Muscle layer of duodenum (tissue), 2 donors: Measurements from ENCODE around the gene NECTIN1.

Source experiments
- H3K27ac ChIP-seq: one replicate; pipeline ENCODE4 v1.7.0; 2013; ENCODE audit warnings: mild to moderate bottlenecking, low read length
- H3K27me3 ChIP-seq: one replicate; pipeline ENCODE4 v1.7.0; 2013; ENCODE audit warnings: low read depth, mild to moderate bottlenecking, control low read depth, low read length
- H3K36me3 ChIP-seq, 2 donors: one replicate each; pipeline ENCODE4 v1.7.0; 2013; ENCODE audit warnings: low read length in 2 of 2, control low read depth in 1 of 2, mild to moderate bottlenecking in 1 of 2; ENCODE audit not compliant: insufficient read depth in 2 of 2, control insufficient read depth in 1 of 2
- H3K4me1 ChIP-seq, 2 donors: one replicate each; pipeline ENCODE4 v1.7.0; 2013; ENCODE audit warnings: low read length in 2 of 2, mild to moderate bottlenecking in 2 of 2, control low read depth in 1 of 2, moderate library complexity in 1 of 2; ENCODE audit not compliant: insufficient read depth in 2 of 2, control insufficient read depth in 1 of 2
- H3K4me3 ChIP-seq, 2 donors: one replicate each; pipeline ENCODE4 v1.7.0; 2013; ENCODE audit warnings: low read length in 2 of 2, low read depth in 1 of 2, mild to moderate bottlenecking in 1 of 2
- H3K9me3 ChIP-seq, 2 donors: one replicate each; pipeline ENCODE4 v1.7.0; 2013; ENCODE audit warnings: low read length in 2 of 2, control low read depth in 1 of 2, mild to moderate bottlenecking in 1 of 2; ENCODE audit not compliant: control insufficient read depth in 1 of 2
- donor health status: healthy.

The NECTIN1 gene

DNA sequence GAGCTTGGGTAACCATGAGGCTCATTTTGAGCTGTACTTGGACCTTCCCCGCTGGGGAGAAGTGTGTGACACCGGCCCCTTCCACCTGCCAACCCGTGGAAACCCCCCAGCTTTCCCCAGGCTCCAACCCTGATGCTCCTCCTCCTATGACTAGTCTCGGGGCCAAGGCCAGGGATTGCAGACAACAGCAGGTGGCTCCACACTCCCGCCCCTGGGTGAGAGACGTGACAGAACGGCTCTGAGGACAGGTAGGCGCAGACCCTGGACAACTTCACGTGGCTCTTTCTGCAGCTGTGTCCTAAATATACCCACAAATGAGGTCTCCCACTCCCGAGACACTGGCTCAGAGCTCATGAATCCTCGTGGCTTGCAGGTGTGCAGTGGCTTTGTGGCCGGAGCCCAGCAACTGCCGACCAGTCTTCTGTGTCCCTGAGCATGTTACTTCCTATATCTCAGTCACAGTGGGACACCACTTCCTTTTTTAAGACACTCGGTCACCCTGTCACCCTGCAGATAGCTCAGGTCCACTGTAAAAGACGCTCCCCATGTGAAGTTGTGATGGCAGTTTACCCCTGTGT, 55.2 kb downstream of the NECTIN1 start:
- H3K27me3 ChIP-seq = no peaks in the 10 kb centered on the region
- peaks cover 0 to 22% of the 10 kb centered on the region in 2 donors for H3K4me1 ChIP-seq
- no peak overlapping the region for H3K4me3 ChIP-seq
- peaks cover 10 to 12% of the 10 kb centered on the region in 2 donors for H3K36me3 ChIP-seq
- no peak overlapping the region for H3K27ac ChIP-seq
- no peaks in the 10 kb centered on the region for H3K9me3 ChIP-seq

- no peak overlapping the region for H3K27ac ChIP-seq
- no peaks in the 10 kb centered on the region for H3K9me3 ChIP-seq
- H3K4me1 ChIP-seq = peaks cover 0 to 22% of the 10 kb centered on the region in 2 donors
- H3K27me3 ChIP-seq = no peaks in the 10 kb centered on the region
- peaks cover 10 to 12% of the 10 kb centered on the region in 2 donors for H3K36me3 ChIP-seq
- H3K4me3 ChIP-seq = no peak overlapping the region
These were observed 55.8 kb downstream of the NECTIN1 start for GRCh38 chr11:119673052-119673758.

- Histone ChIP-seq H3K27ac (no peak overlapping the region), H3K36me3 (peaks cover 5 to 7% of the 10 kb centered on the region in 2 donors)
These were observed 56.4 kb downstream of the NECTIN1 start for GRCh38 chr11:119672597-119672996.

GRCh38 chr11:119671561-119672015, 57.4 kb downstream of the NECTIN1 start:
- peaks cover 0 to 22% of the 10 kb centered on the region in 2 donors for H3K4me1 ChIP-seq
- H3K27ac ChIP-seq = no peak overlapping the region
- H3K36me3 ChIP-seq = peaks cover 0 to 4% of the 10 kb centered on the region in 2 donors
- peak overlapping the region in 1 of 2 donors; percentile 8 for H3K4me3 ChIP-seq
- no peaks in the 10 kb centered on the region for H3K27me3 ChIP-seq
- H3K9me3 ChIP-seq = no peaks in the 10 kb centered on the region

More at GRCh38 chr11:119672597-119672996, 56.4 kb downstream of the NECTIN1 start:
- H3K4me1 ChIP-seq = peaks cover 0 to 22% of the 10 kb centered on the region in 2 donors
- H3K27me3 ChIP-seq = no peaks in the 10 kb centered on the region
- no peaks in the 10 kb centered on the region for H3K9me3 ChIP-seq
- no peak overlapping the region for H3K4me3 ChIP-seq

DNA sequence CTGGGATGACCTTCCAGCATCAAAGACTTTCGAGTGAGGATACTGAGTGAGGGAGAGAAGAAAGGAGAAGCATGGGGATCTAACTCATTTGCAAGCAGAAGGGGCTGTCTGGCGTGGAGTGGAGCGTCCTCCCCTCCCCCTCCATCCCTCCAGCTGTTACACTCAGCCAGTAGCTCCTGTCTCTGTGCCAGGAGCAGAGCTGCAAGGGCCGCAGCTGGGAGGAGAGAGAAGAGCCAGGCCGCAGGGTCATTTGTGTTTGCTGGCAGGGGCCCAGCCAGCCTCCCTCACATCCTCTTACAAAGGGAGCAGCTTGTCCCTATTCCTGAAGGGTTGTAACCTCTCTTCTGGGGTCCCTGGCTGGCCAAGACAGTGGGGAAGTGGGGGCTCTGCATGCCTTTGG, 57.9 kb downstream of the NECTIN1 start:
- Histone ChIP-seq H3K4me3 (peak overlapping the region in 1 of 2 donors; percentile 8), H3K4me1 (peaks cover 0 to 22% of the 10 kb centered on the region in 2 donors), H3K27me3 (no peaks in the 10 kb centered on the region), H3K27ac (no peak overlapping the region), H3K9me3 (no peaks in the 10 kb centered on the region), H3K36me3 (peaks cover 0 to 4% of the 10 kb centered on the region in 2 donors)

GRCh38 chr11:119669487-119669886, 59.5 kb downstream of the NECTIN1 start:
- Histone ChIP-seq H3K4me1 (peaks cover 0 to 22% of the 10 kb centered on the region in 2 donors), H3K9me3 (no peaks in the 10 kb centered on the region), H3K27me3 (no peaks in the 10 kb centered on the region), H3K4me3 (no peak overlapping the region), H3K27ac (no peak overlapping the region), H3K36me3 (no peaks in the 10 kb centered on the region)

DNA sequence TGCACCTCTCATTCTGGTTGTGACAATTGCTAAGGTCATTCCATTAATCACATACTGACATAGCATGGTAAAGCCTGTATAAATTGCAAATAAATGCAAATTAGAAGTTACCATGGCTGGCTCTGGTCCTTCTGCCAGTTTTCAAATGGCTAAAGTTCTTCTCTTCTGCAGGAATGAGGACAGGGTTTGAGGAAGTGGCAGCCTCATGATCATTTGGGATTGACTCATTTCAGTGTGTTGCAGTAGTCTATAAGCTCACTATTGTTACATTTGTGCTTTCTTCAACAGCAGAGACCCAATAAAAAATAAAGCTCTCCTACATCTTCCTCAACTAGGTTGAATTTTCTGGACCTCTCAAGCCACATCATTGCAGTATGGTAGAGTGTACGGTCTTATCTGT, 60.3 kb downstream of the NECTIN1 start:
- H3K4me1 ChIP-seq = peaks cover 0 to 22% of the 10 kb centered on the region in 2 donors
- H3K27ac ChIP-seq = no peak overlapping the region
- H3K36me3 ChIP-seq = no peaks in the 10 kb centered on the region
- H3K27me3 ChIP-seq = no peaks in the 10 kb centered on the region
- no peaks in the 10 kb centered on the region for H3K9me3 ChIP-seq
- H3K4me3 ChIP-seq = no peak overlapping the region

DNA sequence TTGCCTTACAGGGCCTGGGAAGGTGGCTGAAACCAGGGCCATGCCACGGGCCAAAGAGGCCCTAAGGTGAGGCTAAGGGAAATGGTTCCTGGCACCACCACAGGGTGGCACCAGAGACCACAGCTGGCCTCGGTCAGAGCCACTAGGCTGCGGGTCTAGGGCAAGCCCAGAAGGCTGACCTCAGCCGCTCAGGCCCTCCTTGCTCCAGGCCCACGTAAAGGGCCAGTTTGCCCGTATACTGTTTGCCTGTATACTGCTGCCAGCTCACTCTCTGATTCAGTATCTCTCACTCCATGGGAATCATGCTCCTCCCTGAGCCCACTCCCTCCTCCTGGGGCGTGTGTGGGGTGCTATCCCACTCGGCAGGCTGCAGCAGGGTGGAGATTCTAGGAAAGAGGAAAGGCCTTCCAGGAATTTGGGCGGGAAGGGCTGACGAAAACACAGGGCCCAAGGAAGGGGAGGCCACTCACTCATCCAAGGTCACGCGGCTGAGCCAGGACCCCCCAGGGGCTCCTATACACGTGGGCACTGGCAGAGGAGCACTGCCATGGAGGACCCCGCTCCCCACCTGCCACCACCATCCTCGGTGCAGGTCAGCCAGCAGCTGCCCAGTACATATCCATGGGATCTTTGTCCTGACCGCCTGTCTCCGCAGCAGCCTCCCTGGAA, 62.4 kb downstream of the NECTIN1 start:
- Histone ChIP-seq H3K27ac (no peak overlapping the region), H3K36me3 (no peaks in the 10 kb centered on the region), H3K9me3 (no peaks in the 10 kb centered on the region), H3K4me3 (no peak overlapping the region), H3K27me3 (no peaks in the 10 kb centered on the region), H3K4me1 (peaks cover 0 to 9% of the 10 kb centered on the region in 2 donors)

DNA sequence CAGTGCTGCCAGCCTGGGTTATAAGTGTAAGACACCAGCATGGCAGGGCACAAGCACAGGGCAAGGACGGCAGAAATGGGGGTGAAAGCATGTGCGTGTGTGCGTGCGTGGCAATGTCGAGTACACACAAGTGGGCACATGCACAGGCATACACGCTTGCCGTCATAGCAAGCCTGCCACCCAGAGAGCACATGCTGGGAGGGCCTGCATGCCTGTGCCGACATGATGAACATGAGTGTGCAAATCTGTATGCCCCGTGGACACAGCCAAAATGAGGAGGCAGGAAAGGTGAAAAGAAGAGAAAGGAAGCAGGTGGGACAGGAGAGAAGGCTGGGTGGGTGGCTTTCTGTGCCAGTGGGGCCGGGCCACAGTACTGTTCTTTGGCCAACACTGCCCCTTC, 62.9 kb downstream of the NECTIN1 start:
- Histone ChIP-seq H3K36me3 (no peaks in the 10 kb centered on the region), H3K4me1 (peaks cover 0 to 3% of the 10 kb centered on the region in 2 donors), H3K4me3 (no peak overlapping the region), H3K27me3 (no peaks in the 10 kb centered on the region), H3K9me3 (no peaks in the 10 kb centered on the region), H3K27ac (no peak overlapping the region)

- no peak overlapping the region for H3K4me3 ChIP-seq
- H3K9me3 ChIP-seq = no peaks in the 10 kb centered on the region
- no peak overlapping the region for H3K27ac ChIP-seq
- no peaks in the 10 kb centered on the region for H3K4me1 ChIP-seq
- H3K36me3 ChIP-seq = no peaks in the 10 kb centered on the region
- no peaks in the 10 kb centered on the region for H3K27me3 ChIP-seq
These were observed 64.1 kb downstream of the NECTIN1 start for GRCh38 chr11:119664701-119665420.

DNA sequence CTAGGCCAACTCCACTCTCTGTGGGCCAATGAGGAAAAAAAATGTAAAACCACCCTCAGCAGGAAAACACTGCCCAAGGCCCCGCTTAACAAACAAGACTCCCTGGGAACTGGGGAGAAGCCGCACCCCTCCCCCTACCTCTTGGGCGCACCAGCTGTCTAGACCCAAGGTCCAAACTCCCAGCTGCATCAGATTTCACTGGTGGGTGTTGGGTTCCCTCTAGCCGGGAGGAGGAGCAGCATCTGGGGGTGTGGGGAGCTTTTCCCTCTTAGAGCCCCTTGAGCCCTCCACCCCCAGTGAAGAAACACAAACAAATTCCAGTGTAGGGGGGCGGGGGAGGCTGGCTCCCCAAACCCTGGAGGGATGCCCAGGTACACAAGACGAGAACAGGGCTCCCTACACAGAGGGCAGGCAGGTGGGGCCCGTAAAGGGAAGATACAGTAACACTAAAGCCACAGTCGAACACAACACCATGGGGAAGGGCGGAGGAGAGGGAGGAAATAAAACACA, 64.9 kb downstream of the NECTIN1 start:
- Histone ChIP-seq H3K9me3 (no peaks in the 10 kb centered on the region), H3K27me3 (no peaks in the 10 kb centered on the region), H3K4me1 (no peaks in the 10 kb centered on the region), H3K4me3 (no peak overlapping the region), H3K27ac (no peak overlapping the region), H3K36me3 (no peaks in the 10 kb centered on the region)
